Gastroesophageal sphincter (tissue), 4 donors: Measurements from ENCODE around the gene ARV1. TPM values are rescaled to one million over a fixed set of nuclear protein-coding genes. Genes with fewer than 3 reads are reported as not detected.

Experiments used
- ATAC-seq: fragments of 150-250 bp; one replicate; pipeline ENCODE4 v1.9.1; 2016; ENCODE audit warnings: mild to moderate bottlenecking, moderate library complexity
- H3K27ac ChIP-seq, 4 donors: fragments of 200-600 bp; sonication (generic) in 3 of 4; 1 replicate in 3 of 4; 2 replicates in 1 of 4; pipeline ENCODE4 v1.5.1; 2016 to 2019
- H3K27me3 ChIP-seq: fragments of 200-600 bp; sonication (generic); one replicate; pipeline ENCODE4 v1.5.1; 2019
- H3K36me3 ChIP-seq, 2 donors: fragments of 200-600 bp; sonication (generic); one replicate each; pipeline ENCODE4 v1.5.1; 2019; ENCODE audit warnings: control low read depth in 1 of 2
- H3K4me1 ChIP-seq, 3 donors: fragments of 200-600 bp; sonication (generic); 1 replicate in 2 of 3; 2 replicates in 1 of 3; pipeline ENCODE4 v1.5.1; 2016 to 2019; ENCODE audit warnings: control low read depth in 2 of 3
- H3K4me3 ChIP-seq, 2 donors: fragments of 200-600 bp; sonication (generic); one replicate each; pipeline ENCODE4 v1.5.1; 2019; ENCODE audit warnings: mild to moderate bottlenecking in 1 of 2, moderate library complexity in 1 of 2
- H3K9me3 ChIP-seq, 3 donors: fragments of 200-600 bp; sonication (generic); one replicate each; pipeline ENCODE4 v1.5.1; 2017 to 2019; ENCODE audit warnings: control low read depth in 2 of 3
- EP300 ChIP-seq: sonication (generic); formaldehyde crosslinking; IDR thresholded peaks from one replicate; pipeline ENCODE4 v1.6.1; 2017; ENCODE audit warnings: antibody characterized with exemption, mild to moderate bottlenecking
- POLR2A ChIP-seq, 2 donors: fragments of 450-650 bp; IDR thresholded peaks; one replicate each; pipeline ENCODE4 v1.6.1; 2017; ENCODE audit warnings: antibody characterized with exemption in 2 of 2, mild to moderate bottlenecking in 2 of 2, moderate library complexity in 1 of 2
- POLR2AphosphoS5 ChIP-seq: sonication (generic); formaldehyde crosslinking; IDR thresholded peaks from one replicate; pipeline ENCODE4 v1.6.1; 2017; ENCODE audit warnings: antibody characterized with exemption
- WGBS, 2 donors: methylation state at CpG; one replicate each; pipeline ENCODE4 v1.1.5; 2018; ENCODE audit warnings: low coverage in 1 of 2; 5-methylcytosine and 5-hydroxymethylcytosine counted together
- total RNA-seq, 4 donors: library from RNA; depleted of rRNA; stranded (reverse); fragments of >200 nt; gene quantifications; one replicate each; pipeline ENCODE4 v1.1.0, GENCODE V29; 2016
- TF ChIP-seq, protein P1 (sequence below), 4 experiments: fragments of 200-600 bp in 2 of 4; fragments of 450-650 bp in 2 of 4; sonication (generic) in 1 of 4; IDR thresholded peaks; one replicate each; pipeline ENCODE4 v1.5.1; 2017 to 2019; ENCODE audit warnings: antibody characterized with exemption in 4 of 4, mild to moderate bottlenecking in 2 of 4, moderate library complexity in 2 of 4

The ARV1 gene
- total RNA-seq, 4 donors from 2014 or later = 10.5 to 37.4 (median 20.5) TPM

DNA sequence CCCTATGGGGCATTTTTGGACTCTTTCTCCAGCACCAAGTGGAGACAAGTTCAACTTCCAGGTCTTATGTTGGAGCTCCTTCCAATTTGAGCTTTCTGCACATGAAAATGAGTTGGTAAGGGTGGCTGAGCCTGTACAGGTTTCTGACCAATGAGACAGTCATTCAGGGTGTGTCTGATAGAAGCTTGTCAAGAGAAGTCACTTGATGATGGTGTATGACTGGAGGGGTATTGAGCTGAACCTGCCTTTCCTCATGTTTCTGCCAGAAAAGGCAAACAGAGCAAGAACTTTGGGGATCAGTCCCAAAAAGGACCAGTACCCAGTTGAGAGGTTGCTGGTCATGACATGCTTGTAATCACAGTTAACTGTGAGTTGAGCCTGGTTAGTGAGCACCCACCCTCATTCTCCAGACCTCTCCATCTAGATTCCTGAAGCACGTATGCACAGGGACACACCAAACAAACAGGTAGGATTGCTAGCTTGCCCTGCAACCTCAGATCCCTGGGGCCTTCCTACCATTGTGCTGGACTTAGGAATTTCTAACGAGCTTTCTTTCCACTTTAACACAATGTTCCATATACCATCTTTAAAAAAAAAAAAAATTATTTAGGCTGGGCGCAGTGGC is 34.6 kb downstream of the ARV1 start:
- 80 to 83% methylated on average over 2 to 3 of the region's 3 CpGs for WGBS, 2 donors
- no peak overlapping the region for H3K27ac ChIP-seq
- TF ChIP-seq POLR2AphosphoS5 (no peak), EP300 (no peak), POLR2A (IDR thresholded peaks at IDR 0.05) (no peak)
- TF ChIP-seq, protein P1, sequence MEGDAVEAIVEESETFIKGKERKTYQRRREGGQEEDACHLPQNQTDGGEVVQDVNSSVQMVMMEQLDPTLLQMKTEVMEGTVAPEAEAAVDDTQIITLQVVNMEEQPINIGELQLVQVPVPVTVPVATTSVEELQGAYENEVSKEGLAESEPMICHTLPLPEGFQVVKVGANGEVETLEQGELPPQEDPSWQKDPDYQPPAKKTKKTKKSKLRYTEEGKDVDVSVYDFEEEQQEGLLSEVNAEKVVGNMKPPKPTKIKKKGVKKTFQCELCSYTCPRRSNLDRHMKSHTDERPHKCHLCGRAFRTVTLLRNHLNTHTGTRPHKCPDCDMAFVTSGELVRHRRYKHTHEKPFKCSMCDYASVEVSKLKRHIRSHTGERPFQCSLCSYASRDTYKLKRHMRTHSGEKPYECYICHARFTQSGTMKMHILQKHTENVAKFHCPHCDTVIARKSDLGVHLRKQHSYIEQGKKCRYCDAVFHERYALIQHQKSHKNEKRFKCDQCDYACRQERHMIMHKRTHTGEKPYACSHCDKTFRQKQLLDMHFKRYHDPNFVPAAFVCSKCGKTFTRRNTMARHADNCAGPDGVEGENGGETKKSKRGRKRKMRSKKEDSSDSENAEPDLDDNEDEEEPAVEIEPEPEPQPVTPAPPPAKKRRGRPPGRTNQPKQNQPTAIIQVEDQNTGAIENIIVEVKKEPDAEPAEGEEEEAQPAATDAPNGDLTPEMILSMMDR (IDR thresholded peaks at IDR 0.05) = no peak
- H3K27me3 ChIP-seq = peaks cover 17% of the 10 kb centered on the region
- H3K4me3 ChIP-seq = no peak overlapping the region
- peaks cover 0 to 4% (median 0%) of the 10 kb centered on the region in 3 donors for H3K9me3 ChIP-seq
- no peak for ATAC-seq
- H3K36me3 ChIP-seq = no peaks in the 10 kb centered on the region
- H3K4me1 ChIP-seq = no peaks in the 10 kb centered on the region

DNA sequence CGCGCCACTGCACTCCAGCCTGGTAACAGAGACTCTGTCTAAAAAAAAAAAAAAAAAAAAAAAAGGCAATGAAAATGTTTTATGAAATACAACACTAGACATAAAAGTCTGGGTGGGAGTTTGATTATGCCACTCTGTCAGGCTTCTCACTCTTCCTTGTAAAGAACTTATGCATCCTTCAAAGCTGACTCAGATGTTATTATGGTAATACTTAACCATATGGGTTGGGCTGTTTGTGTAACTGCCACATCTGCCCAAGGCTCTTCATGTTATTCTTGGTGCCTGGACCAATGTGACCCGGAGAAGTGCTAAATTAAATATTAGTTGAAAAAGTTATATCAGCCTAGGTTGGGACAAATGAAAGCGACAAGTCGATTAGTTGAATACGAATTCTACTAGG is 37.3 kb downstream of the ARV1 start:
- WGBS, 2 donors = 86 to 92% methylated on average over 5 to 6 of the region's 6 CpGs
- ATAC-seq = no peak

DNA sequence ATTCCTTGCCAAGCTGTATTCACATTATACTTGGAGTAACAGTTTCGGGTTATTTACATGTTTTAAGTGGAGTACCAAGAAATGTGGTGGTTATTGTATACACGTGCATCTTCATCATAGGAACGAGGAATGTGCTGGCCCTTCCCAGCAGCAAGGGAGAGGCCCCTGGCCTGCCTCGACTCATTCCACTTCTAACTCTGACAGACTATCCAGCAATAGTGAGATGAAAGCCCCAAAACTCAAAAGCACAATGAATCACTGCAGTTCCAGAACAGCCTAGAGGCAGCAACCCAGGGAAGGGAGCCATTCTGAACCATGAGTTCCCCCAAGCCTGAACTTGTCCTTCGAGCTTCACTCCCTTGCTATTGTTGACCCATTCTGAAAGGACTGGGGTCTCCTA is 38.1 kb downstream of the ARV1 start:
- ATAC-seq = no peak
- H3K4me1 ChIP-seq = no peaks in the 10 kb centered on the region
- H3K27ac ChIP-seq = no peak overlapping the region
- TF ChIP-seq POLR2AphosphoS5 (no peak), POLR2A (IDR thresholded peaks at IDR 0.05) (no peak), EP300 (no peak)
- TF ChIP-seq, protein P1 (IDR thresholded peaks at IDR 0.05) = no peak
- H3K27me3 ChIP-seq = peaks cover 29% of the 10 kb centered on the region
- H3K9me3 ChIP-seq = no peaks in the 10 kb centered on the region
- no peak overlapping the region for H3K4me3 ChIP-seq
- peaks cover 0 to 7% of the 10 kb centered on the region in 2 donors for H3K36me3 ChIP-seq
- 68 to 74% methylated on average over 3 to 4 of the region's 5 CpGs for WGBS, 2 donors

More for the DNA sequence above, 37.3 kb downstream of the ARV1 start:
- Histone ChIP-seq H3K36me3 (peaks cover 0 to 7% of the 10 kb centered on the region in 2 donors), H3K27me3 (peaks cover 31% of the 10 kb centered on the region), H3K9me3 (no peaks in the 10 kb centered on the region), H3K4me1 (no peaks in the 10 kb centered on the region), H3K4me3 (no peak overlapping the region), H3K27ac (no peak overlapping the region)
- TF ChIP-seq POLR2A (IDR thresholded peaks at IDR 0.05) (no peak), EP300 (no peak), POLR2AphosphoS5 (no peak)
- TF ChIP-seq, protein P1 (IDR thresholded peaks at IDR 0.05) = no peak

DNA sequence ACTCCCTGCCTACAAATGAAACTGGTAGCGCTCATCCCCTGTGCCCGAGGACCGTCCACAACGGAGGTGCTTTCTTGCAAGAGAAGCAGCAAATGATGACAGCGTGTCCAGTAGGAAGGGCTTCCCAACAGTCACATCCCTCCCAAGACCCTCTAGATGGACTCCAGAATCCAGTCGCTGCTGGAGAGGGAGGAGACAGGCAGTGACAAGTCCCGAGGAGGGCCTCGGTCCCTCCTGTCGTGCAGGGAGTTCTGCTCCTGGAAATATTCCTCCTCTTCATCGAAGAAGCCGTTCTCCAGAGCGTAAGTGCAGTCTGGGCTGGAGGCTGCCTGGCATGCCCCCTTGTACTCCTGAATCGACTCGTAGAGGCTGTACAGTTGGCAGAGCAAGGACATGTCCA is 40.8 kb downstream of the ARV1 start:
- no peak for ATAC-seq
- peaks cover 0 to 7% of the 10 kb centered on the region in 2 donors for H3K36me3 ChIP-seq
- TF ChIP-seq POLR2AphosphoS5 (no peak), EP300 (no peak), POLR2A (IDR thresholded peaks at IDR 0.05) (no peak)
- TF ChIP-seq, protein P1 (IDR thresholded peaks at IDR 0.05) = no peak
- no peak overlapping the region for H3K4me3 ChIP-seq
- peaks cover 25% of the 10 kb centered on the region for H3K27me3 ChIP-seq
- H3K9me3 ChIP-seq = no peaks in the 10 kb centered on the region
- no peak overlapping the region for H3K27ac ChIP-seq
- WGBS, 2 donors = 98 to 100% methylated on average over 2 to 8 of the region's 14 CpGs
- H3K4me1 ChIP-seq = no peaks in the 10 kb centered on the region

DNA sequence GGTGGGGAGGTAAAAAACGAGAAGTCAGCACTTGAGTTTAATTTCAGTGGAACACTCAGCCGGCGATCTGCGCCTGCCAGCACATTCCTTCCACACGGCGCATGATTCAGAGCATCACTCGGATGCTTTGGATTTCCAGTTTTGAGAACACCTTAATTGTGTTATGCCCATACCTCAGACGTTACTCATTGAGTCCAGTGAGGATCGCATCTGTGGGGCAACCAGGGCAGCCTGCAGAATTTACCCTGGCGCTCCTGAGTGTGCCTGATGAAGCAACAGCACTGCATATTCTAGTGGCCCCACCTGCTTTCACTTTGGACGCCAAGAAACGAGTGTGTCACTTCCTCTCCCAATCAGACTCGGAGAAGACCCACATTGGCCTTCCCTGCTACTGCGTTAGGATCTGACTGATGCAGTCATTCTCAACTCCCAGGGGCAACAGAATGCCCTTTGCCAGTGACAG is 41.3 kb downstream of the ARV1 start:
- Histone ChIP-seq H3K4me1 (no peaks in the 10 kb centered on the region), H3K4me3 (no peak overlapping the region), H3K27me3 (peaks cover 25% of the 10 kb centered on the region), H3K9me3 (no peaks in the 10 kb centered on the region), H3K27ac (peak overlapping the region in 1 of 4 donors; percentile 37), H3K36me3 (peaks cover 0 to 7% of the 10 kb centered on the region in 2 donors)
- ATAC-seq = peak; percentile 44
- 77 to 100% methylated on average over 2 to 10 of the region's 14 CpGs for WGBS, 2 donors
- no peak for TF ChIP-seq EP300
- no peak for TF ChIP-seq POLR2AphosphoS5
- TF ChIP-seq POLR2A (IDR thresholded peaks at IDR 0.05) = no peak
- TF ChIP-seq, protein P1 (IDR thresholded peaks at IDR 0.05) = no peak
